SK-N-MC (cell line): ENCODE results near the gene COBL.

ENCODE experiments used
- EZH2 ChIP-seq: fragments of 200-600 bp; sonication (generic); IDR thresholded peaks from one replicate; pipeline ENCODE4 v1.6.1; 2017; ENCODE audit warnings: antibody characterized with exemption
- POLR2AphosphoS5 ChIP-seq: IDR thresholded peaks from 2 replicates; pipeline ENCODE4 v1.6.1; 2012; ENCODE audit warnings: mild to moderate bottlenecking, low read depth, low read length, borderline replicate concordance

DNA sequence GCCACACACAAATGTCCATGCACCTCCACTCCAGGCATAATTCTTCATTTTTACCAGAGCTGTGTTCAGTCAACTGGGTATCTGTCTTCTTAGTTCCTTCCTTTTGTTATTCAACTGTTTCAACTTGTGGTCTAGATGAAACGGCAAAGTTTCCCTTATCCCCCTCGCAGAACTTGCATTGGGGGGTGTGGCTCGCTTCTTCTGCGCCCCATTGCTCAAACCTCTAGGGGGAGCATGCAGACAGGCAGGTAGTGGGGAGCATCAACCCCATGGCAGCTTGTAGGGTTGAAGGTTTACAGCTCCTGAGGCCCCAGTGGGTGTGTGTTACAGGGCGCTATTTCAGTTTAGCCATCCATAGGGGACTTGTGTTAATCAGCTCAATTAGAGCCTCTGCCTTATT lies 38.3 kb upstream of the COBL start:
- TF ChIP-seq EZH2 (no peak), POLR2AphosphoS5 (no peak)
